ENCODE measurements around the gene PRKCA.

DNA sequence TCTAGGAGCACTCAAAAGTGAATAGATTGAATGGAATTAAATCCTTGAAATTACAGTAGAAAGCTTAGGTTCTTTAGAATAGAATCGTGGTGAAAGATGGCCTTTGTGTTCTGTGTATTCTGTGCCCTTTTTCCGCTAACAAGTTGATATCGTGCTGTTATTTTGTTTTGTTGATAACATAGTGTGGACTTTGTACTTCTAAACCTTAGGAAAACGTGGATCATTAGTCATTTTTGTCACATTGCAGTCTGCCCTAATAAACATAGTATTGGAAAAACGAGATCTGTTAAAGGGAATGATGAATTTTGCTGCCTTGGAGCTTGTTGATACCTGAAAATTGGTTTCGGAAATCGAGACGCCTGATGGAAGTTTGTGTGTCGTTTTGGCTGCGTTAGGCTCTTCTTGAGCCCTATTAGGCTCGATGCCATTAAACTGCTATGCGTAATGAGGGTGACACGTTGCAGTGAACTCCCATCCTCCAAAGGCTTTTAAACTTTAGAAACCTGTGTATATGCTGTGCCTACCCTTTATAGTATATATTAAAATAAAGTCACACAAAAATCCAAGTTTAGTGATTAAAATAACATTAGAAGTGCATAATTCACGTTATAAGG is 145.7 kb downstream of the PRKCA start:
- TF ChIP-seq CTCF (IDR thresholded peaks at IDR 0.05) (no peak), POLR2A (IDR thresholded peaks at IDR 0.05) (no peak), POLR2AphosphoS5 (IDR thresholded peaks at IDR 0.05) (no peak)

Data from gastroesophageal sphincter (tissue), 3 donors.